CD4-positive, alpha-beta T cell (primary cell): ENCODE results near the gene ZNF302. TPM values are rescaled to one million over a fixed set of nuclear protein-coding genes. Genes with fewer than 3 reads are reported as not detected.
"Not testable (repeated sequence)": the region's sequence is repeated elsewhere in the genome, so short reads cannot be mapped to it uniquely, and the experiment has no call there.

Source experiments
- ATAC-seq: fragments of 200-7000 bp; cut with Tn5 transposase; one replicate; pipeline ENCODE4 v1.10.0; 2022; ENCODE audit warnings: mild to moderate bottlenecking; ENCODE audit not compliant: poor library complexity
- CTCF ChIA-PET: fragments of 350-600 bp; sonication (Branson Sonifier 250); formaldehyde crosslinking; loops from one replicate; lab custom pipeline; 2021; ENCODE audit warnings: antibody characterized with exemption, inconsistent platforms; lab: Charles Lee
- POLR2A ChIA-PET: fragments of 350-600 bp; sonication (Branson Sonifier 250); formaldehyde crosslinking; loops from one replicate; lab custom pipeline; 2021; ENCODE audit warnings: antibody characterized with exemption, inconsistent platforms; lab: Charles Lee
- DNase-seq, 14 experiments: peaks; one replicate each; pipeline ENCODE4 v3.0.0-alpha.2; 2013 to 2020; ENCODE audit warnings: mixed read lengths in 2 of 14
- H3K27ac ChIP-seq, 2 donors: one replicate each; pipeline versions ENCODE4 v1.5.1 to v1.7.0; 2013; ENCODE audit warnings: low read length in 2 of 2, low read depth in 1 of 2, mild to moderate bottlenecking in 1 of 2
- H3K27me3 ChIP-seq, 2 experiments: 1 replicate in 1 of 2; 2 replicates in 1 of 2; pipeline versions ENCODE4 v1.6.1 to v1.7.0; 2013; ENCODE audit warnings: low read length in 2 of 2, control low read depth in 1 of 2, mild to moderate bottlenecking in 1 of 2, moderate library complexity in 1 of 2; ENCODE audit not compliant: insufficient read depth in 2 of 2, control insufficient read depth in 1 of 2
- H3K36me3 ChIP-seq: one replicate; pipeline ENCODE4 v1.6.1; 2013; ENCODE audit warnings: low read length, control low read depth; ENCODE audit not compliant: insufficient read depth
- H3K4me1 ChIP-seq: one replicate; pipeline ENCODE4 v1.6.1; 2013; ENCODE audit warnings: low read length, control low read depth; ENCODE audit not compliant: insufficient read depth
- H3K4me3 ChIP-seq: one replicate; pipeline ENCODE4 v1.5.1; 2013; ENCODE audit warnings: mild to moderate bottlenecking, low read length, moderate library complexity
- H3K9me3 ChIP-seq, 2 experiments: 1 replicate in 1 of 2; 2 replicates in 1 of 2; pipeline versions ENCODE4 v1.6.1 to v1.7.0; 2013; ENCODE audit warnings: low read length in 2 of 2, mild to moderate bottlenecking in 2 of 2, control low read depth in 1 of 2, moderate library complexity in 1 of 2; ENCODE audit not compliant: control insufficient read depth in 1 of 2, insufficient read depth in 1 of 2
- H3K27ac Mint-ChIP-seq: one replicate; pipeline ENCODE4 v1.8.0; 2020; ENCODE audit warnings: mixed read lengths
- H3K27me3 Mint-ChIP-seq: one replicate; pipeline ENCODE4 v1.8.0; 2021; ENCODE audit warnings: mixed read lengths
- H3K36me3 Mint-ChIP-seq: one replicate; pipeline ENCODE4 v1.8.0; 2021; ENCODE audit warnings: low read depth, mixed read lengths
- H3K4me1 Mint-ChIP-seq: one replicate; pipeline ENCODE4 v1.8.0; 2021; ENCODE audit warnings: low read depth, mixed read lengths
- H3K4me3 Mint-ChIP-seq: one replicate; pipeline ENCODE4 v1.8.0; 2020; ENCODE audit warnings: mild to moderate bottlenecking, mixed read lengths
- H3K9me3 Mint-ChIP-seq: one replicate; pipeline ENCODE4 v1.8.0; 2020; ENCODE audit warnings: mixed read lengths
- intact Hi-C, 2 experiments: fragments of 100-400 bp; cut with DNase I in 1 of 2; cut with micrococcal nuclease in 1 of 2; formaldehyde crosslinking; loops; one replicate each; pipeline versions ENCODE4 v1.15.1 to v1.9.0; 2023 to 2025; cut with DNase I, micrococcal nuclease
- total RNA-seq, 174 experiments: library from RNA in 2 of 174; stranded (reverse) in 2 of 174; gene quantifications; one replicate each; pipeline ENCODE4 v1.2.3 and lab custom pipeline; 2021 to 2026
- TF ChIP-seq, protein P1 (sequence below): fragments of 200-600 bp; IDR thresholded peaks from one replicate; pipeline ENCODE4 v1.8.0; 2022; ENCODE audit warnings: antibody characterized with exemption, mild to moderate bottlenecking

ZNF302 gene
- total RNA-seq, 2 experiments from 2014 or later: 12.2 to 12.9 TPM

DNA sequence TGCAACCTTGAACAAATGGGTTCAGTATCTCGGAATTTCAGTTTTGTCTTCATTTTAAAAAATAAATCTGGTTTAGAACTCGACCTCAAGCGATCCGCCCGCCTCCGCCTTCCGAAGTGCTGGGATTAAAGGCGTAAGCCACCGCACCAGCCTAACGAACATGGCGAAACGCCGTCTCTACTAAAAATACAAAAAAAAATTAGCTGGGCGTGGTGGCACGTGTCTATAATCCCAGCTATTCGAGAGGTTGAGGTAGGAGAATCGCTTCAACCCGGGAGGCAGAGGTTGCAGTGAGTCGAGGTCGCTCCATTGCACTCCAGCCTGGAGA, 571 bp downstream of the ZNF302 start:
- peaks cover 35% of the 10 kb centered on the region for H3K4me1 Mint-ChIP-seq

GRCh38 chr19:34678421-34678820, 943 bp downstream of the ZNF302 start:
- H3K9me3 ChIP-seq: peaks cover 0 to 28% of the 10 kb centered on the region in 2 experiments
- Mint-ChIP-seq H3K4me3 (peak overlapping the region; percentile 99), H3K36me3 (peaks cover 78% of the 10 kb centered on the region), H3K27me3 (peaks cover 22% of the 10 kb centered on the region), H3K27ac (peak overlapping the region; percentile 99), H3K9me3 (peaks cover 11% of the 10 kb centered on the region), H3K4me1 (peaks cover 35% of the 10 kb centered on the region)
- ChIA-PET CTCF (no interaction called here), POLR2A (interaction anchor here (0.7 to 1.8 kb wide), 10 partner anchors 10 to 507 kb away, joined by 3 to 18 read pairs (median 5); partner anchors contain the start of genes LSM14A, ZNF181 and ZNF599)
- H3K36me3 ChIP-seq: peaks cover 42% of the 10 kb centered on the region
- intact Hi-C loops: loop anchor here (5.0 to 10.0 kb wide), 5 partner anchors 36 to 506 kb away; partner anchors contain the start of genes GPI (in 1 of the 2), GRAMD1A (in 1 of the 2), LSM14A (in 1 of the 2) and PDCD2L (in 1 of the 2)
- H3K4me3 ChIP-seq: peak overlapping the region; percentile 60
- H3K4me1 ChIP-seq: peaks cover 23% of the 10 kb centered on the region
- ATAC-seq (no peak), DNase-seq (no peak)
- no peaks in the 10 kb centered on the region for H3K27me3 ChIP-seq
- TF ChIP-seq, protein P1, sequence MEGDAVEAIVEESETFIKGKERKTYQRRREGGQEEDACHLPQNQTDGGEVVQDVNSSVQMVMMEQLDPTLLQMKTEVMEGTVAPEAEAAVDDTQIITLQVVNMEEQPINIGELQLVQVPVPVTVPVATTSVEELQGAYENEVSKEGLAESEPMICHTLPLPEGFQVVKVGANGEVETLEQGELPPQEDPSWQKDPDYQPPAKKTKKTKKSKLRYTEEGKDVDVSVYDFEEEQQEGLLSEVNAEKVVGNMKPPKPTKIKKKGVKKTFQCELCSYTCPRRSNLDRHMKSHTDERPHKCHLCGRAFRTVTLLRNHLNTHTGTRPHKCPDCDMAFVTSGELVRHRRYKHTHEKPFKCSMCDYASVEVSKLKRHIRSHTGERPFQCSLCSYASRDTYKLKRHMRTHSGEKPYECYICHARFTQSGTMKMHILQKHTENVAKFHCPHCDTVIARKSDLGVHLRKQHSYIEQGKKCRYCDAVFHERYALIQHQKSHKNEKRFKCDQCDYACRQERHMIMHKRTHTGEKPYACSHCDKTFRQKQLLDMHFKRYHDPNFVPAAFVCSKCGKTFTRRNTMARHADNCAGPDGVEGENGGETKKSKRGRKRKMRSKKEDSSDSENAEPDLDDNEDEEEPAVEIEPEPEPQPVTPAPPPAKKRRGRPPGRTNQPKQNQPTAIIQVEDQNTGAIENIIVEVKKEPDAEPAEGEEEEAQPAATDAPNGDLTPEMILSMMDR: no peak
- H3K27ac ChIP-seq: no peak overlapping the region

More for the DNA sequence above, 571 bp downstream of the ZNF302 start:
- TF ChIP-seq, protein P1: no peak
- Mint-ChIP-seq H3K9me3 (peaks cover 9% of the 10 kb centered on the region), H3K4me3 (peak overlapping the region; percentile 99), H3K36me3 (peaks cover 74% of the 10 kb centered on the region), H3K27me3 (peaks cover 22% of the 10 kb centered on the region), H3K27ac (peak overlapping the region; percentile 99)
- intact Hi-C loops: loop anchor here (5.0 to 10.0 kb wide), 5 partner anchors 36 to 506 kb away; partner anchors contain the start of genes GPI (in 1 of the 2), GRAMD1A (in 1 of the 2), LSM14A (in 1 of the 2) and PDCD2L (in 1 of the 2)
- Histone ChIP-seq H3K36me3 (peaks cover 39% of the 10 kb centered on the region), H3K4me3 (peak overlapping the region; percentile 60), H3K27me3 (no peaks in the 10 kb centered on the region), H3K9me3 (peaks cover 0 to 26% of the 10 kb centered on the region in 2 experiments), H3K27ac (peak overlapping the region; percentile 85 to 88), H3K4me1 (peaks cover 23% of the 10 kb centered on the region)
- ChIA-PET POLR2A (interaction anchor here (0.7 to 1.8 kb wide), 14 partner anchors 9 to 1811 kb away, joined by 3 to 18 read pairs (median 4); partner anchors contain the start of genes LSM14A, ZNF181, ZNF30 and ZNF566), CTCF (interaction anchor here (1.2 kb wide), 1 partner anchor 38 kb away, joined by 3 read pairs; no protein-coding TSS in a partner anchor)
- no peak for ATAC-seq
- DNase-seq: no peak

DNA sequence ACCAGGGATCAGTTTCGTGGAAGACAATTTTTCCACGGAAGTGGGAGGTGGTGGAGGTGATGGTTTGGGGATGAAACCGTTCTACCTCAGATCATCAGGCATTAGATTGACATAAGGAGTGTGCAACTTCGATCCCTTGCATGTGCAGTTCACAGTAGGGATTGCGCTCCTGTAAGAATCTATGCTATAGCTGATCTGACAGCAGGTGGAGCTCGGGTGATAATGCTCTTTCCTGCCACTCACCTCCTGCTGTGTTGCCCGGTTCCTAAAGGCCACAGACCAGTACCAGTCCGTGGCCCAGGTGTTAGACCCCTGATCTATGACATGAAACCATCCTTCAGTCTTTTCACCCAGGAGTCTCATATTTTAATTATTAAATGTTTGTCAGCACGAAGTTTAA, 4.0 kb downstream of the ZNF302 start:
- H3K36me3 ChIP-seq: peaks cover 53% of the 10 kb centered on the region
- no peak for DNase-seq
- ATAC-seq: no peak
- H3K9me3 Mint-ChIP-seq: peaks cover 20% of the 10 kb centered on the region
- H3K36me3 Mint-ChIP-seq: peaks cover 100% of the 10 kb centered on the region
- ChIA-PET POLR2A (no interaction called here), CTCF (no interaction called here)
- no peak overlapping the region for H3K27ac Mint-ChIP-seq
- TF ChIP-seq, protein P1: no peak
- no peak overlapping the region for H3K4me3 ChIP-seq
- H3K9me3 ChIP-seq: peaks cover 0 to 51% of the 10 kb centered on the region in 2 experiments
- peaks cover 21% of the 10 kb centered on the region for H3K4me1 ChIP-seq
- H3K27ac ChIP-seq: no peak overlapping the region
- no peak overlapping the region for H3K4me3 Mint-ChIP-seq
- intact Hi-C loops: no loop called here
- H3K27me3 Mint-ChIP-seq: peaks cover 9% of the 10 kb centered on the region
- peaks cover 32% of the 10 kb centered on the region for H3K4me1 Mint-ChIP-seq
- no peaks in the 10 kb centered on the region for H3K27me3 ChIP-seq

- DNase-seq, H3K27me3 Mint-ChIP-seq, intact Hi-C loops, H3K27ac Mint-ChIP-seq, H3K4me1 ChIP-seq, H3K4me3 ChIP-seq, H3K27ac ChIP-seq, POLR2A ChIA-PET, H3K27me3 ChIP-seq, H3K4me1 Mint-ChIP-seq, H3K4me3 Mint-ChIP-seq, ATAC-seq, CTCF ChIA-PET: not testable (repeated sequence)
- H3K9me3 ChIP-seq: peaks cover 7 to 79% of the 10 kb centered on the region in 2 experiments
- H3K9me3 Mint-ChIP-seq: peaks cover 26% of the 10 kb centered on the region
- H3K36me3 Mint-ChIP-seq: peaks cover 88% of the 10 kb centered on the region
- peaks cover 37% of the 10 kb centered on the region for H3K36me3 ChIP-seq
These were observed 7.8 kb downstream of the ZNF302 start for GRCh38 chr19:34685266-34685665.
